Upper lobe of left lung (tissue), 4 donors: ENCODE measurements around the gene ZHX3.
A peak's percentile ranks its signal among the peaks of the same experiment; 100 is the strongest.

Experiments used
- EP300 ChIP-seq, 4 donors: sonication (generic); formaldehyde crosslinking; IDR thresholded peaks; one replicate each; pipeline ENCODE4 v1.5.1; 2017; ENCODE audit warnings: antibody characterized with exemption in 4 of 4, control low read depth in 2 of 4
- POLR2A ChIP-seq, 4 donors: fragments of 450-650 bp; IDR thresholded peaks; one replicate each; pipeline ENCODE4 v1.5.1; 2016 to 2017; ENCODE audit warnings: antibody characterized with exemption in 4 of 4, mild to moderate bottlenecking in 2 of 4
- POLR2AphosphoS5 ChIP-seq, 2 donors: sonication (generic); formaldehyde crosslinking; IDR thresholded peaks; one replicate each; pipeline ENCODE4 v1.5.1; 2017; ENCODE audit warnings: antibody characterized with exemption in 2 of 2
- TF ChIP-seq, protein P1 (sequence below), 6 experiments: fragments of 450-650 bp in 4 of 6; fragments of 200-600 bp in 2 of 6; sonication (generic) in 2 of 6; IDR thresholded peaks; one replicate each; pipeline ENCODE4 v1.5.1; 2016 to 2019; ENCODE audit warnings: antibody characterized with exemption in 6 of 6

DNA sequence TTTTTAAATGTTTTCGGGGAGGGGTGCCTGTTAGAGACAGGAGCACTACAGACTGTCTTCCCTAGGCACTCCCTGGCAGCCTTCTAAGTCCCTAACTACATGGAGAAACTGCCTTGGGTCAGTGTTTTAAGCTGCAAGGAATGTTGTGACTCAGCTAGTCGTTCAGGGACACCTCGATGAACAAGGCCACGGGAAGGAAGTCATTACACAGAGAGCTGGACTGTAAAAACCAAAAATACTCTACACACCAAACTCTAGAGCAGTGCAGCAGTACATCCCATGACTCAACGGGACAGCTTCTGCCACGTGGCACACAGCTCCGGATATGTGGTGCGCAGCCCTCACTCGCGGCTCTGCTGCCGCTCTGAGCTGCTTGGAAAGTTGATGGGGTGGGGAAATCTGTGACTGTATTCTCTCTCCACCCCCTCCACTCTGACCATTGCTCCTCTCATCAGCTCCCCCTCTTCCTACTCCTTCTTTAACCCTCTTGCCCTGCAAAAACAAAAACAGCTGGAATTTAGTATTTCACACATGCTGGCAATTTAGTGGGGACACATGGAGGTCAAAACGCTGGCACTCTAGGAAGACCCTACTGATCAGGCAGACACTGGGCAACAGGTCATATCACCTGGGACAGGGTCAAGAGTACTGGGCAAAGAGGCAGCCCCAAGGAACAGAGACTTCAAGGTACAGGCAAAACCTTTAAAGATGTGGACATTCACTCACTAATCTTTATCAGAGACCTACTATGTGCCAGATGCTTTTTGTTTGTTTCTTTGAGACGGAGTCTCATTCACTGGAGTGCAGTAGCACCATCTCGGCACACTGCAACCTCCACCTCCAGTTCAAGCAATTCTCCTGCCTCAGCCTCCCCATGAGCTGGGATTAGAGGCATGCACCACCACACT, 12.2 kb upstream of the ZHX3 start:
- TF ChIP-seq, protein P1, sequence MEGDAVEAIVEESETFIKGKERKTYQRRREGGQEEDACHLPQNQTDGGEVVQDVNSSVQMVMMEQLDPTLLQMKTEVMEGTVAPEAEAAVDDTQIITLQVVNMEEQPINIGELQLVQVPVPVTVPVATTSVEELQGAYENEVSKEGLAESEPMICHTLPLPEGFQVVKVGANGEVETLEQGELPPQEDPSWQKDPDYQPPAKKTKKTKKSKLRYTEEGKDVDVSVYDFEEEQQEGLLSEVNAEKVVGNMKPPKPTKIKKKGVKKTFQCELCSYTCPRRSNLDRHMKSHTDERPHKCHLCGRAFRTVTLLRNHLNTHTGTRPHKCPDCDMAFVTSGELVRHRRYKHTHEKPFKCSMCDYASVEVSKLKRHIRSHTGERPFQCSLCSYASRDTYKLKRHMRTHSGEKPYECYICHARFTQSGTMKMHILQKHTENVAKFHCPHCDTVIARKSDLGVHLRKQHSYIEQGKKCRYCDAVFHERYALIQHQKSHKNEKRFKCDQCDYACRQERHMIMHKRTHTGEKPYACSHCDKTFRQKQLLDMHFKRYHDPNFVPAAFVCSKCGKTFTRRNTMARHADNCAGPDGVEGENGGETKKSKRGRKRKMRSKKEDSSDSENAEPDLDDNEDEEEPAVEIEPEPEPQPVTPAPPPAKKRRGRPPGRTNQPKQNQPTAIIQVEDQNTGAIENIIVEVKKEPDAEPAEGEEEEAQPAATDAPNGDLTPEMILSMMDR (IDR thresholded peaks at IDR 0.05) = no peak
- TF ChIP-seq POLR2AphosphoS5 (IDR thresholded peaks at IDR 0.05) (peak; percentile 75 to 83), POLR2A (IDR thresholded peaks at IDR 0.05) (peak in 1 of 4 donors; percentile 31), EP300 (IDR thresholded peaks at IDR 0.05) (peak in 1 of 4 donors; percentile 49)
